DMS 273 (cell line): ENCODE results near the gene ACD.

ENCODE experiments used
- DNase-seq: peaks from one replicate; lab custom pipeline; 2025; ENCODE audit not compliant: unreplicated experiment; lab: John Stamatoyannopoulos, UW

The ACD gene

GRCh38 chr16:67648088-67648763 is 11.8 kb downstream of the ACD start:
- DNase-seq: no peak

GRCh38 chr16:67647681-67648080 is 12.4 kb downstream of the ACD start:
- no peak for DNase-seq

- no peak for DNase-seq
Measured at GRCh38 chr16:67647111-67647651, 12.9 kb downstream of the ACD start.

GRCh38 chr16:67645397-67646121 is 14.5 kb downstream of the ACD start:
- DNase-seq: no peak

- DNase-seq: no peak
Measured at GRCh38 chr16:67644038-67644437, 16.0 kb downstream of the ACD start.

- DNase-seq: peak; percentile 60
Measured at GRCh38 chr16:67641779-67642708, 18.0 kb downstream of the ACD start.

- no peak for DNase-seq
Measured at GRCh38 chr16:67637625-67638024, 22.4 kb downstream of the ACD start.

- DNase-seq: no peak
Measured at GRCh38 chr16:67636713-67637112, 23.3 kb downstream of the ACD start.

- DNase-seq: no peak
Measured at GRCh38 chr16:67632415-67633172, 27.5 kb downstream of the ACD start.

- no peak for DNase-seq
Measured at GRCh38 chr16:67628216-67628615, 31.8 kb downstream of the ACD start.

GRCh38 chr16:67613808-67614207 is 46.3 kb downstream of the ACD start:
- peak; percentile 11 for DNase-seq

- no peak for DNase-seq
Measured at GRCh38 chr16:67608364-67608763, 51.7 kb downstream of the ACD start.
